Colonic mucosa (tissue), 4 donors: ENCODE results near the gene PRKCA. TPM values are rescaled to one million over a fixed set of nuclear protein-coding genes. Genes with fewer than 3 reads are reported as not detected.
A peak's percentile ranks its signal among the peaks of the same experiment; 100 is the strongest.

ENCODE experiments used
- DNase-seq: peaks from one replicate; pipeline ENCODE4 v3.0.0-alpha.2; 2020
- H3K27ac ChIP-seq: fragments of 200-600 bp; one replicate; pipeline ENCODE4 v1.8.0; 2021
- H3K27me3 ChIP-seq: fragments of 200-600 bp; one replicate; pipeline ENCODE4 v1.8.0; 2021
- H3K36me3 ChIP-seq: fragments of 200-600 bp; one replicate; pipeline ENCODE4 v1.8.0; 2021
- H3K4me1 ChIP-seq: fragments of 200-600 bp; one replicate; pipeline ENCODE4 v1.8.0; 2021; ENCODE audit warnings: mild to moderate bottlenecking
- H3K4me3 ChIP-seq: fragments of 200-600 bp; one replicate; pipeline ENCODE4 v1.8.0; 2021
- H3K9ac ChIP-seq, 2 donors: one replicate each; pipeline ENCODE4 v1.7.0; 2013; ENCODE audit warnings: control low read depth in 2 of 2, low read depth in 2 of 2, low read length in 2 of 2
- H3K9me3 ChIP-seq: fragments of 200-600 bp; one replicate; pipeline ENCODE4 v1.8.0; 2021
- intact Hi-C: fragments of 100-400 bp; cut with DNase I; formaldehyde crosslinking; loops from one replicate; pipeline ENCODE4 v1.14.1; 2022
- total RNA-seq, 2 donors: library from RNA; stranded (reverse); fragmentation: NEBNext Ultra II Directional in 1 of 2; extraction: Animal tissue kit (Norgen Biotek cat#: 25700) in 1 of 2; gene quantifications; one replicate each; pipeline ENCODE4 v1.2.1, GENCODE V29; 2021
- TF ChIP-seq, protein P1 (sequence below): fragments of 200-600 bp; IDR thresholded peaks from one replicate; pipeline ENCODE4 v1.8.0; 2022; ENCODE audit warnings: antibody characterized with exemption, mild to moderate bottlenecking
- donor health status: healthy.
- donor health status: DM: no; HTN: no; CAD: no.
- donor health status: DM: no; HTN: no; CAD: no.

The PRKCA gene
- total RNA-seq, 2 donors from 2014 or later: 40.0 to 41.8 TPM

- Histone ChIP-seq H3K36me3 (no peaks in the 10 kb centered on the region), H3K4me3 (no peak overlapping the region), H3K4me1 (peaks cover 20% of the 10 kb centered on the region), H3K9me3 (no peaks in the 10 kb centered on the region), H3K9ac (no peak overlapping the region), H3K27me3 (no peaks in the 10 kb centered on the region), H3K27ac (no peak overlapping the region)
- intact Hi-C loops: no loop called here
- TF ChIP-seq, protein P1, sequence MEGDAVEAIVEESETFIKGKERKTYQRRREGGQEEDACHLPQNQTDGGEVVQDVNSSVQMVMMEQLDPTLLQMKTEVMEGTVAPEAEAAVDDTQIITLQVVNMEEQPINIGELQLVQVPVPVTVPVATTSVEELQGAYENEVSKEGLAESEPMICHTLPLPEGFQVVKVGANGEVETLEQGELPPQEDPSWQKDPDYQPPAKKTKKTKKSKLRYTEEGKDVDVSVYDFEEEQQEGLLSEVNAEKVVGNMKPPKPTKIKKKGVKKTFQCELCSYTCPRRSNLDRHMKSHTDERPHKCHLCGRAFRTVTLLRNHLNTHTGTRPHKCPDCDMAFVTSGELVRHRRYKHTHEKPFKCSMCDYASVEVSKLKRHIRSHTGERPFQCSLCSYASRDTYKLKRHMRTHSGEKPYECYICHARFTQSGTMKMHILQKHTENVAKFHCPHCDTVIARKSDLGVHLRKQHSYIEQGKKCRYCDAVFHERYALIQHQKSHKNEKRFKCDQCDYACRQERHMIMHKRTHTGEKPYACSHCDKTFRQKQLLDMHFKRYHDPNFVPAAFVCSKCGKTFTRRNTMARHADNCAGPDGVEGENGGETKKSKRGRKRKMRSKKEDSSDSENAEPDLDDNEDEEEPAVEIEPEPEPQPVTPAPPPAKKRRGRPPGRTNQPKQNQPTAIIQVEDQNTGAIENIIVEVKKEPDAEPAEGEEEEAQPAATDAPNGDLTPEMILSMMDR: no peak
- DNase-seq: no peak
Observed at GRCh38 chr17:66545918-66546317, 243.5 kb downstream of the PRKCA start.

DNA sequence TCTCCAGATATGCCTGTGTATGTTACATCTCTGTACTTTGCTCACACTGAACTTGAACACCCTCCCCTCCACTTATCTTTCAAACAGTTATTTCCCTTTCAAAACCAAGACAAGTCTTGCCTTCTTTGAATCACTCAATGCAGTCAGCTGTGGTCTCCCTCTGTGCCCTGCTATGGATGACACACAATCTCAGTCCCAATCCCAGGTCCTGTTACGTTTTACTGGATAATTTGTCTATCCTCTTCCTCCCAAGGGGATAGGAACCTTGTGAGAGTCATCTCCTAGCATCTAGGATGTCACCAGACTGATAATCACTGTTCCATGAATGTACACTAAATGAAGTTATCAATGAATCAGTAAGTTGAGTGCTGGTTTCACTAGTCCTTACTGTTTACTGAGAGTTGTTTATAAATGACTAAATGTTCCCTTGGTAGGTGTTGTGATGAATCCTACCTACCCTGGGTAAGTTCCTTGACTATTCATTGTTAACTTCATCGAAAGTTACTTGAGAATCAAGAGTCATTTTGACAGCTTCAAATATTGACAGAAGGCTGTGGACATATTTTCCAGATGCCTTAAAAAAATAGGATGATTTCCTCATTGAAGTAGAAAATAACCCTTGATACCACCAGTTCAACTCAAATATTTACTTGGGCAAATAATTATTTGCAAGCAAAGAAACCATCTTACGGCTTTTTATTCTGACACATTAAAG is 244.9 kb downstream of the PRKCA start:
- TF ChIP-seq, protein P1: no peak
- Histone ChIP-seq H3K4me3 (no peak overlapping the region), H3K27ac (peak overlapping the region; percentile 24), H3K27me3 (no peaks in the 10 kb centered on the region), H3K9me3 (no peaks in the 10 kb centered on the region), H3K36me3 (no peaks in the 10 kb centered on the region), H3K9ac (no peak overlapping the region), H3K4me1 (peaks cover 15% of the 10 kb centered on the region)
- DNase-seq: no peak
- intact Hi-C loops: no loop called here

- Histone ChIP-seq H3K4me1 (peaks cover 15% of the 10 kb centered on the region), H3K9me3 (no peaks in the 10 kb centered on the region), H3K27ac (peak overlapping the region; percentile 24), H3K4me3 (no peak overlapping the region), H3K27me3 (no peaks in the 10 kb centered on the region), H3K36me3 (no peaks in the 10 kb centered on the region), H3K9ac (no peak overlapping the region)
- DNase-seq: peak; percentile 41
- intact Hi-C loops: no loop called here
- TF ChIP-seq, protein P1: no peak
Observed at GRCh38 chr17:66548158-66548557, 245.7 kb downstream of the PRKCA start.

GRCh38 chr17:66548659-66549310 is 246.4 kb downstream of the PRKCA start:
- intact Hi-C loops: no loop called here
- TF ChIP-seq, protein P1: no peak
- Histone ChIP-seq H3K27ac (peak overlapping the region; percentile 15), H3K27me3 (no peaks in the 10 kb centered on the region), H3K36me3 (no peaks in the 10 kb centered on the region), H3K9me3 (no peaks in the 10 kb centered on the region), H3K9ac (no peak overlapping the region), H3K4me3 (no peak overlapping the region), H3K4me1 (peaks cover 15% of the 10 kb centered on the region)
- DNase-seq: no peak

DNA sequence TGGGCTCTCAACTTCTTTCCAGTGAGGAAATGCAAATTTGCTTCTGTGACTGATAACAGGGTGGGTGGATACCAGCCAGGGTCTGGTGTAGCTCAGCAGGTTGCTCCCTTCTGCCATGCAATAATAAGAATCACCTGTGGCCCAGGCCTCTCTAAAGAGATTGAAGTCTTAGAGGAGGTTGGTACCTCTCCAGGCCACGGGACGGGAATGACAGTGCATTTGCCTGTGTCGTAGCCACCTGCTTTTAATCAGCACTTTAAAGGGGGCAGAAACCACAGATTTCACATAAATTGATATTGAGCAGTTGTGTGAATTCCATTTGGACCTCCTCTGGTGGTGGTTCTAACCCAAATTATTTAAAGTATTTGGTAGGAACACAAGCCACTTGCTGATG is 246.9 kb downstream of the PRKCA start:
- H3K27ac ChIP-seq: peak overlapping the region; percentile 15
- H3K36me3 ChIP-seq: no peaks in the 10 kb centered on the region
- no peaks in the 10 kb centered on the region for H3K9me3 ChIP-seq
- DNase-seq: no peak
- TF ChIP-seq, protein P1: no peak
- no peak overlapping the region for H3K9ac ChIP-seq
- H3K4me1 ChIP-seq: peaks cover 15% of the 10 kb centered on the region
- intact Hi-C loops: no loop called here
- H3K4me3 ChIP-seq: no peak overlapping the region
- H3K27me3 ChIP-seq: no peaks in the 10 kb centered on the region
